G401.6 (cell line): ENCODE results near the gene GSX1.

ENCODE experiments used
- FAIRE-seq: peaks from 2 replicates; lab custom pipeline; 2012; peaks lifted over from hg19 to GRCh38; lab: Jason Lieb, UNC

Gene GSX1

GRCh38 chr13:27834095-27834494 is 41.8 kb downstream of the GSX1 start:
- no peak for FAIRE-seq

GRCh38 chr13:27835799-27836198 is 43.5 kb downstream of the GSX1 start:
- FAIRE-seq, result no peak

GRCh38 chr13:27839809-27840467 is 47.7 kb downstream of the GSX1 start:
- no peak for FAIRE-seq

- no peak for FAIRE-seq
Measured at GRCh38 chr13:27842571-27842970, 50.3 kb downstream of the GSX1 start.
